Uterus (tissue), 2 donors: Measurements from ENCODE around the gene CPEB3.

Experiments used
- CTCF ChIP-seq, 4 experiments: fragments of 200-600 bp in 2 of 4; fragments of 450-650 bp in 2 of 4; sonication (generic) in 2 of 4; IDR thresholded peaks; one replicate each; pipeline ENCODE4 v1.5.1; 2016 to 2019; ENCODE audit warnings: antibody characterized with exemption in 4 of 4, mild to moderate bottlenecking in 2 of 4, moderate library complexity in 1 of 4
- POLR2A ChIP-seq, 2 donors: fragments of 450-650 bp; IDR thresholded peaks; one replicate each; pipeline ENCODE4 v1.6.1; 2016; ENCODE audit warnings: antibody characterized with exemption in 2 of 2, mild to moderate bottlenecking in 1 of 2, moderate library complexity in 1 of 2

- TF ChIP-seq CTCF (IDR thresholded peaks at IDR 0.05) = no peak
- no peak for TF ChIP-seq POLR2A (IDR thresholded peaks at IDR 0.05)
Measured at GRCh38 chr10:92074126-92074887, 216.6 kb downstream of the CPEB3 start.
